Hematopoietic multipotent progenitor cell treated with erythropoietin and hydrocortisone succinate and interleukin-3 and kit ligand, for 8 days (in vitro differentiated cells): ENCODE results near the gene POTEI.
"Not testable (repeated sequence)": the region's sequence is repeated elsewhere in the genome, so short reads cannot be mapped to it uniquely, and the experiment has no call there.

Experiments
- DNase-seq: peaks from one replicate; pipeline ENCODE4 v3.0.0-alpha.2; 2015

POTEI gene

GRCh38 chr2:130509228-130509627 is at the start of gene POTEI:
Gene POTEI (minus strand): TSS chr2:130509328. CDS start chr2:130509235, 93 bp downstream.
- DNase-seq = not testable (repeated sequence)

GRCh38 chr2:130556441-130556840 is 47.3 kb upstream of the POTEI start:
- DNase-seq = not testable (repeated sequence)

GRCh38 chr2:130554178-130554577 is 45.0 kb upstream of the POTEI start:
- not testable (repeated sequence) for DNase-seq

GRCh38 chr2:130549475-130549874 is 40.3 kb upstream of the POTEI start:
- not testable (repeated sequence) for DNase-seq

- not testable (repeated sequence) for DNase-seq
Measured at GRCh38 chr2:130548418-130548817, 39.3 kb upstream of the POTEI start.

- DNase-seq = not testable (repeated sequence)
Measured at GRCh38 chr2:130544978-130545377, 35.9 kb upstream of the POTEI start.

GRCh38 chr2:130543785-130544528 is 34.8 kb upstream of the POTEI start:
- not testable (repeated sequence) for DNase-seq

GRCh38 chr2:130542789-130543188 is 33.7 kb upstream of the POTEI start:
- DNase-seq = not testable (repeated sequence)

- not testable (repeated sequence) for DNase-seq
Measured at GRCh38 chr2:130538271-130538670, 29.1 kb upstream of the POTEI start.

- not testable (repeated sequence) for DNase-seq
Measured at GRCh38 chr2:130536654-130537053, 27.5 kb upstream of the POTEI start.

- DNase-seq = not testable (repeated sequence)
Measured at GRCh38 chr2:130531672-130532071, 22.5 kb upstream of the POTEI start.

GRCh38 chr2:130531225-130531624 is 22.1 kb upstream of the POTEI start:
- DNase-seq = not testable (repeated sequence)

- DNase-seq = not testable (repeated sequence)
Measured at GRCh38 chr2:130530212-130530611, 21.1 kb upstream of the POTEI start.

- not testable (repeated sequence) for DNase-seq
Measured at GRCh38 chr2:130529545-130529944, 20.4 kb upstream of the POTEI start.

GRCh38 chr2:130527365-130527967 is 18.3 kb upstream of the POTEI start:
- DNase-seq = not testable (repeated sequence)

- DNase-seq = not testable (repeated sequence)
Measured at GRCh38 chr2:130522390-130522789, 13.3 kb upstream of the POTEI start.

GRCh38 chr2:130520992-130521391 is 11.9 kb upstream of the POTEI start, which contains the start of gene CFC1B:
Gene CFC1B (plus strand): TSS chr2:130521222. CDS start chr2:130521485, 263 bp downstream.
- not testable (repeated sequence) for DNase-seq

- not testable (repeated sequence) for DNase-seq
Measured at GRCh38 chr2:130518516-130519106, 9.5 kb upstream of the POTEI start.

GRCh38 chr2:130511747-130512451 is 2.8 kb upstream of the POTEI start:
- DNase-seq = not testable (repeated sequence)

GRCh38 chr2:130510807-130511746 is 1.9 kb upstream of the POTEI start:
- not testable (repeated sequence) for DNase-seq

- DNase-seq = not testable (repeated sequence)
Measured at GRCh38 chr2:130491073-130491472, 18.1 kb downstream of the POTEI start.

- DNase-seq = not testable (repeated sequence)
Measured at GRCh38 chr2:130455413-130455812, 53.7 kb downstream of the POTEI start.
